Measurements from ENCODE around the gene TRMT5.

TRMT5 gene

DNA sequence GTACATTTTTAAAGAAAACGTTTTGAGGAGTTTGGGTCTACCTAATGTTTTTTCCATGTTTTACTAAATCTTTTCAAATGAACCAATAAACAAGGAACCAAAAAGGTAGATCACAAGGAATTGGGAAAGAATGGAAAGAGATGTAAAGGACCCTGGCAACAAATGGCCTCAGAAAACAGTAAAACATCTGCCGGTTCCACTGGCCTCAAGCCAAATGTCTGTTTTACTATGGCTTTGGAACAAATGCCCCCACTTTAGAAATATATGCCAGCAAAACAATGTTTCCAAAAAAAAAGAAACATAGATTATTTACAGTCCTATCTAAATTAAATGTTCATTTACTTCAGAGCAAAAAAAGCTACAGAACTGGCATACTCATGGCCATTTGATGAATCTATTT is 3.0 kb downstream of the TRMT5 start:
- H3K79me1 ChIP-seq (ENCODE audit: low read length), result peaks cover 2% of the 10 kb centered on the region
- peaks cover 2% of the 10 kb centered on the region for H3K4me1 ChIP-seq (ENCODE audit: control insufficient read depth, low read depth, low read length)
- no peaks in the 10 kb centered on the region for H3K36me3 ChIP-seq (ENCODE audit: control insufficient read depth, insufficient read depth, low read length)
- no peaks in the 10 kb centered on the region for H3K27me3 ChIP-seq (ENCODE audit: insufficient read depth, low read length, poor library complexity)
- no peak overlapping the region for H3K23ac ChIP-seq (ENCODE audit: low read length)
- H3K56ac ChIP-seq (ENCODE audit: low read length), result no peak overlapping the region
- H4K5ac ChIP-seq (ENCODE audit: low read length), result no peak overlapping the region
- DNase-seq, result no peak
- H3K27ac ChIP-seq (ENCODE audit: low read depth, low read length), result no peak overlapping the region
- H3K4me2 ChIP-seq (ENCODE audit: low read length), result no peak overlapping the region
- no peak overlapping the region for H2AK5ac ChIP-seq (ENCODE audit: low read length)
- H3K4me3 ChIP-seq (ENCODE audit: low read length), result no peak overlapping the region
- H4K8ac ChIP-seq (ENCODE audit: low read depth, low read length), result no peak overlapping the region
- no peak overlapping the region for H2BK15ac ChIP-seq (replicated peaks; ENCODE audit: low read depth)
- no peak overlapping the region for H3K18ac ChIP-seq (ENCODE audit: low read length)
- H2BK5ac ChIP-seq (ENCODE audit: low read length), result no peak overlapping the region
- no peak overlapping the region for H2BK120ac ChIP-seq (ENCODE audit: low read depth, low read length)
- no peak overlapping the region for H3K4ac ChIP-seq (ENCODE audit: low read depth, low read length)
- H3K79me2 ChIP-seq (ENCODE audit: control insufficient read depth, insufficient read depth, low read length), result peaks cover 3% of the 10 kb centered on the region
- WGBS (ENCODE audit: extremely low coverage, insufficient coverage, low lambda C conversion rate), result no CpG with 5 or more reads among the region's 2 CpGs
- no peak overlapping the region for H3K9ac ChIP-seq (ENCODE audit: low read length)

DNA sequence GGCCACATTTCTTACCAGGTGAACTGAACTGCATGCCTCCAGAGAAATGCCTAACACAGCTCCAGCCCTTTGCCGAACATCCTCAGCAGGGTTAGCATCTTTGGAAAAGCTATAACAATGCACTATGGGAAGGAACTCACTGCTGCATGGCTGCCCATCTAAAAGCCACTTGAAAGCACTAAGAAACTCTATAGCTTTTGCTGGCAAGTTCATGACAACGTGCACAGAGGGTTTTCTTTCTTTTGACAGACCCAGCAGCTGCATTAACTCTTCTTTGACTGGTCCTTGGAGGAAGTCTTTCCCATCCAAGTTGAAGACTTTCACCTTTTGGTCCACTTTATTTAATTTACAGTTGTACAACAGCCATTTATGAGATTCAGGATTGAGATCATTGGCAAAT is 5.3 kb downstream of the TRMT5 start:
- no peaks in the 10 kb centered on the region for H3K4me1 ChIP-seq (ENCODE audit: control insufficient read depth, low read depth, low read length)
- H4K5ac ChIP-seq (ENCODE audit: low read length), result no peak overlapping the region
- H3K56ac ChIP-seq (ENCODE audit: low read length), result no peak overlapping the region
- no peaks in the 10 kb centered on the region for H3K36me3 ChIP-seq (ENCODE audit: control insufficient read depth, insufficient read depth, low read length)
- H4K8ac ChIP-seq (ENCODE audit: low read depth, low read length), result no peak overlapping the region
- H3K4ac ChIP-seq (ENCODE audit: low read depth, low read length), result no peak overlapping the region
- no peak overlapping the region for H3K4me2 ChIP-seq (ENCODE audit: low read length)
- WGBS (ENCODE audit: extremely low coverage, insufficient coverage, low lambda C conversion rate), result no CpG with 5 or more reads among the region's 2 CpGs
- no peak for DNase-seq
- no peak overlapping the region for H3K23ac ChIP-seq (ENCODE audit: low read length)
- no peak overlapping the region for H2BK120ac ChIP-seq (ENCODE audit: low read depth, low read length)
- H3K79me1 ChIP-seq (ENCODE audit: low read length), result peaks cover 2% of the 10 kb centered on the region
- no peak overlapping the region for H3K27ac ChIP-seq (ENCODE audit: low read depth, low read length)
- no peak overlapping the region for H2AK5ac ChIP-seq (ENCODE audit: low read length)
- no peak overlapping the region for H2BK5ac ChIP-seq (ENCODE audit: low read length)
- no peaks in the 10 kb centered on the region for H3K27me3 ChIP-seq (ENCODE audit: insufficient read depth, low read length, poor library complexity)
- no peak overlapping the region for H2BK15ac ChIP-seq (replicated peaks; ENCODE audit: low read depth)
- H3K18ac ChIP-seq (ENCODE audit: low read length), result no peak overlapping the region
- H3K79me2 ChIP-seq (ENCODE audit: control insufficient read depth, insufficient read depth, low read length), result peaks cover 3% of the 10 kb centered on the region
- H3K9ac ChIP-seq (ENCODE audit: low read length), result no peak overlapping the region
- H3K4me3 ChIP-seq (ENCODE audit: low read length), result no peak overlapping the region

DNA sequence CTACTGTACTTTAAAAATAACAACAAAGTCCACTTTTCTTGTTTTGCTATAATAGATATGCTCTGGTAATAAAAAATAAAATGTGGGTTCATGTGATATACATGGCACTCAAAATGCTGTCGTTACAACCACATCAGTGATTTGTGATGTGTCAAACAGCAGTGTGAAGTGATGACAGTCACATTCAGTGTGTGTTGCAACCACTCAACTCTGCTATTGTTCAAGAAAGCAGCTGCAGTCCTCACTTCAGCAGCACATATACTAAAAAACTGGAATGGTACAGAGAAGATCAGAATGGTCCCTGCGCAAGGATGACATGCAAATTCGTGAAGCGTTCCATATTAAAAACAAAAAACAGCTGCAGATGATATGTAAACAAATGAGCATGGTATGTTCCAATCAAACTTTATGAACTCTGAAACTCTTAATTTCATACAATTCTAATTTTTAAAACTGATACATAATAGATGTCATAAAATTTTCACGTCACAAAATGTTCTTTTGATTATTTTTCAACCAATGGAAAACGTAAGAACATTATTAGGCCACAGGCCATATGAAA is 6.7 kb downstream of the TRMT5 start:
- WGBS (ENCODE audit: extremely low coverage, insufficient coverage, low lambda C conversion rate), result 100% methylated on average over 1 of the region's 6 CpGs
- Histone ChIP-seq H3K79me2 (ENCODE audit: control insufficient read depth, insufficient read depth, low read length) (no peaks in the 10 kb centered on the region), H4K5ac (ENCODE audit: low read length) (no peak overlapping the region), H2BK5ac (ENCODE audit: low read length) (no peak overlapping the region), H3K4ac (ENCODE audit: low read depth, low read length) (no peak overlapping the region), H3K18ac (ENCODE audit: low read length) (no peak overlapping the region), H3K4me3 (ENCODE audit: low read length) (no peak overlapping the region), H3K23ac (ENCODE audit: low read length) (no peak overlapping the region), H3K79me1 (ENCODE audit: low read length) (no peaks in the 10 kb centered on the region), H3K56ac (ENCODE audit: low read length) (no peak overlapping the region), H3K27ac (ENCODE audit: low read depth, low read length) (no peak overlapping the region), H3K27me3 (ENCODE audit: insufficient read depth, low read length, poor library complexity) (no peaks in the 10 kb centered on the region), H2AK5ac (ENCODE audit: low read length) (no peak overlapping the region), H2BK120ac (ENCODE audit: low read depth, low read length) (no peak overlapping the region), H3K9ac (ENCODE audit: low read length) (no peak overlapping the region), H4K8ac (ENCODE audit: low read depth, low read length) (no peak overlapping the region), H3K36me3 (ENCODE audit: control insufficient read depth, insufficient read depth, low read length) (no peaks in the 10 kb centered on the region), H3K4me1 (ENCODE audit: control insufficient read depth, low read depth, low read length) (no peaks in the 10 kb centered on the region), H2BK15ac (replicated peaks; ENCODE audit: low read depth) (no peak overlapping the region), H3K4me2 (ENCODE audit: low read length) (no peak overlapping the region)
- no peak for DNase-seq

DNA sequence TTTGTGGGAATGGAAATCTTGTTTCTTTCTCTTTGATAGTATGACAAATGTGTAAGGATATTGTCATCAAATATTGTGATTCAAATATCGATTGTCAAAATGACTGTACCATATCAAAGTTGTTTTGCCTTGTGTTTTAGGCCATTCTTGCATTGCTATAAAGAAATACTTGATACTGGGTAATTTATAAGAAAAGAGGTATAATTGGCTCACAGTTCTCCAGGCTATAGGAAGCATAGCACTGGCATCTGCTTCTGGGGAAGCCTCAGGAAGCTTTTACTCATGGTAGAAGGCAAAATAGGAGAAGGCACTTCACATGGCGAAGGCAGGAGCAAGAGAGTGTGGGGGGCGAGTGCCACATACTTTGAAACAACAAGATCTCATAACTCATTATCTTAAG is 7.8 kb downstream of the TRMT5 start:
- Histone ChIP-seq H3K4me3 (ENCODE audit: low read length) (no peak overlapping the region), H2AK5ac (ENCODE audit: low read length) (no peak overlapping the region), H3K18ac (ENCODE audit: low read length) (no peak overlapping the region), H2BK15ac (replicated peaks; ENCODE audit: low read depth) (no peak overlapping the region), H3K79me2 (ENCODE audit: control insufficient read depth, insufficient read depth, low read length) (no peaks in the 10 kb centered on the region), H2BK5ac (ENCODE audit: low read length) (no peak overlapping the region), H2BK120ac (ENCODE audit: low read depth, low read length) (no peak overlapping the region), H4K8ac (ENCODE audit: low read depth, low read length) (no peak overlapping the region), H3K27ac (ENCODE audit: low read depth, low read length) (no peak overlapping the region), H3K79me1 (ENCODE audit: low read length) (no peaks in the 10 kb centered on the region), H3K27me3 (ENCODE audit: insufficient read depth, low read length, poor library complexity) (no peaks in the 10 kb centered on the region), H3K36me3 (ENCODE audit: control insufficient read depth, insufficient read depth, low read length) (no peaks in the 10 kb centered on the region), H4K5ac (ENCODE audit: low read length) (no peak overlapping the region), H3K23ac (ENCODE audit: low read length) (no peak overlapping the region), H3K4me1 (ENCODE audit: control insufficient read depth, low read depth, low read length) (no peaks in the 10 kb centered on the region), H3K4ac (ENCODE audit: low read depth, low read length) (no peak overlapping the region), H3K9ac (ENCODE audit: low read length) (no peak overlapping the region), H3K4me2 (ENCODE audit: low read length) (no peak overlapping the region), H3K56ac (ENCODE audit: low read length) (no peak overlapping the region)
- DNase-seq, result no peak
- no CpG with 5 or more reads among the region's 3 CpGs for WGBS (ENCODE audit: extremely low coverage, insufficient coverage, low lambda C conversion rate)

DNA sequence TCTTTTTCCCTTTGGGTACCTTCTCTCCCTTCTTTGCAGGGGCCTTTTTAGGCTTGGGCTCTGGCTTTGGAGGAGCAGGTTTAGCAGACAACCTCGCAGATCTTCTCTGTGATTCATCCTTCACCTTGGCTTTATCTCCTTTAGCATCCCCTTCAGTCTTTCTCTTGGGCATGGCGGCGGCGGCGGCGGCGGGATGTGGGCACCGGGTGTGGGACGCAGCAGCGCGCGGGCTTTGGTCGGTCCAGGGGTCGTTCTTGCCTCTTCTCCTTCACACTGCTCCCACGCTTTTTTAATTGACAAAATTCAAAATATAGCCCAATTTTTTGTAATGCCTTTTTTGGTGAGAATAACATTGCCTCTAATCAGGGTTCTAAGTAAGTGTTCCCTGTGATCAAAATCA is 8.6 kb downstream of the TRMT5 start:
- Histone ChIP-seq H3K23ac (ENCODE audit: low read length) (no peak overlapping the region), H3K4ac (ENCODE audit: low read depth, low read length) (no peak overlapping the region), H3K79me2 (ENCODE audit: control insufficient read depth, insufficient read depth, low read length) (no peaks in the 10 kb centered on the region), H2AK5ac (ENCODE audit: low read length) (no peak overlapping the region), H3K36me3 (ENCODE audit: control insufficient read depth, insufficient read depth, low read length) (no peaks in the 10 kb centered on the region), H2BK120ac (ENCODE audit: low read depth, low read length) (no peak overlapping the region), H3K56ac (ENCODE audit: low read length) (no peak overlapping the region), H4K8ac (ENCODE audit: low read depth, low read length) (no peak overlapping the region), H3K4me3 (ENCODE audit: low read length) (no peak overlapping the region), H3K27me3 (ENCODE audit: insufficient read depth, low read length, poor library complexity) (no peaks in the 10 kb centered on the region), H2BK5ac (ENCODE audit: low read length) (no peak overlapping the region), H3K4me2 (ENCODE audit: low read length) (no peak overlapping the region), H3K9ac (ENCODE audit: low read length) (no peak overlapping the region), H3K18ac (ENCODE audit: low read length) (no peak overlapping the region), H2BK15ac (replicated peaks; ENCODE audit: low read depth) (no peak overlapping the region), H4K5ac (ENCODE audit: low read length) (no peak overlapping the region), H3K4me1 (ENCODE audit: control insufficient read depth, low read depth, low read length) (no peaks in the 10 kb centered on the region), H3K27ac (ENCODE audit: low read depth, low read length) (no peak overlapping the region), H3K79me1 (ENCODE audit: low read length) (no peaks in the 10 kb centered on the region)
- no CpG with 5 or more reads among the region's 15 CpGs for WGBS (ENCODE audit: extremely low coverage, insufficient coverage, low lambda C conversion rate)
- DNase-seq, result no peak

DNA sequence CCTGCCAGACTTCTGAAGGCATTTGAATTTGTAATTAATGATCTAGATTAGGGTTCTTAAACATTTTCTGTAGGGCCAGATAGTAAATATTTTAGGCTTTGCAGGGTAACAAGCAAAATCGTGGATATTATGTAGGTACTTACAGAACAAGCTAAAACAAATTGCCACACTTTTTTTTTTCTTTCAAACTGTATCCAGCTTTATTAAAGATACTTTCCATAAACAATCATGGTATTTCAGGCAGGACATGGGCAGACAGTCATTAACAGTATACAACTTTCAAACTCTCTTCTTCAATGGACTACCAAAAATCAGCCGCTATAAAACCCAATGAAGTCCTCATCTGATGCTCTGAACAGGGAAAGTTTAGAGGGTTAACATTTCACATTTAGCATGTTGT is 9.6 kb downstream of the TRMT5 start:
- Histone ChIP-seq H2BK5ac (ENCODE audit: low read length) (no peak overlapping the region), H3K27ac (ENCODE audit: low read depth, low read length) (no peak overlapping the region), H2BK120ac (ENCODE audit: low read depth, low read length) (no peak overlapping the region), H3K4ac (ENCODE audit: low read depth, low read length) (no peak overlapping the region), H3K79me1 (ENCODE audit: low read length) (no peaks in the 10 kb centered on the region), H3K56ac (ENCODE audit: low read length) (no peak overlapping the region), H3K23ac (ENCODE audit: low read length) (no peak overlapping the region), H2BK15ac (replicated peaks; ENCODE audit: low read depth) (no peak overlapping the region), H3K18ac (ENCODE audit: low read length) (no peak overlapping the region), H3K9ac (ENCODE audit: low read length) (no peak overlapping the region), H4K8ac (ENCODE audit: low read depth, low read length) (no peak overlapping the region), H2AK5ac (ENCODE audit: low read length) (no peak overlapping the region), H3K4me2 (ENCODE audit: low read length) (no peak overlapping the region), H3K4me1 (ENCODE audit: control insufficient read depth, low read depth, low read length) (no peaks in the 10 kb centered on the region), H3K4me3 (ENCODE audit: low read length) (no peak overlapping the region), H3K36me3 (ENCODE audit: control insufficient read depth, insufficient read depth, low read length) (no peaks in the 10 kb centered on the region), H4K5ac (ENCODE audit: low read length) (no peak overlapping the region), H3K79me2 (ENCODE audit: control insufficient read depth, insufficient read depth, low read length) (no peaks in the 10 kb centered on the region), H3K27me3 (ENCODE audit: insufficient read depth, low read length, poor library complexity) (no peaks in the 10 kb centered on the region)
- no CpG with 5 or more reads among the region's 2 CpGs for WGBS (ENCODE audit: extremely low coverage, insufficient coverage, low lambda C conversion rate)
- no peak for DNase-seq
